Measurements from ENCODE around the gene SHANK1. TPM values are rescaled to one million over a fixed set of nuclear protein-coding genes. Genes with fewer than 3 reads are reported as not detected.
A peak's percentile ranks its signal among the peaks of the same experiment; 100 is the strongest.

SHANK1 gene
- polyA plus RNA-seq, 1 donor, result 38.7 TPM

- DNase-seq, result peak; percentile 70
These were observed 8.6 kb upstream of the SHANK1 start for GRCh38 chr19:50728084-50728737.

GRCh38 chr19:50725911-50726230 is 6.3 kb upstream of the SHANK1 start:
- DNase-seq, result no peak

- DNase-seq, result no peak
These were observed 5.8 kb upstream of the SHANK1 start for GRCh38 chr19:50725218-50725910.

GRCh38 chr19:50724522-50725217 is 5.1 kb upstream of the SHANK1 start:
- DNase-seq, result peak; percentile 99

GRCh38 chr19:50723735-50724521 is 4.3 kb upstream of the SHANK1 start:
- no peak for DNase-seq

- DNase-seq, result peak; percentile 79
These were observed 3.5 kb upstream of the SHANK1 start, which contains the start of gene CLEC11A for GRCh38 chr19:50723069-50723468. TSS of gene CLEC11A (plus strand) at chr19:50723364. CDS start at chr19:50723526, 162 bp downstream.

GRCh38 chr19:50722201-50723013 is 2.8 kb upstream of the SHANK1 start:
- DNase-seq, result no peak

GRCh38 chr19:50721441-50722137 is 2.0 kb upstream of the SHANK1 start:
- DNase-seq, result no peak

GRCh38 chr19:50720921-50721381 is 1.3 kb upstream of the SHANK1 start:
- DNase-seq, result no peak

GRCh38 chr19:50720181-50720920 is 749 bp upstream of the SHANK1 start:
- no peak for DNase-seq

GRCh38 chr19:50719119-50719435 is 525 bp downstream of the SHANK1 start:
- no peak for DNase-seq

GRCh38 chr19:50718255-50719118 is 1.1 kb downstream of the SHANK1 start:
- DNase-seq, result no peak

- no peak for DNase-seq
These were observed 1.7 kb downstream of the SHANK1 start for GRCh38 chr19:50717891-50718254.

- no peak for DNase-seq
These were observed 2.4 kb downstream of the SHANK1 start for GRCh38 chr19:50717026-50717723.

GRCh38 chr19:50716178-50717025 is 3.2 kb downstream of the SHANK1 start:
- no peak for DNase-seq

GRCh38 chr19:50713556-50714236 is 5.9 kb downstream of the SHANK1 start:
- DNase-seq, result no peak

GRCh38 chr19:50712833-50713232 is 6.8 kb downstream of the SHANK1 start:
- no peak for DNase-seq

- DNase-seq, result no peak
These were observed 7.8 kb downstream of the SHANK1 start for GRCh38 chr19:50711805-50712204.

Data from hindlimb muscle (tissue), 1 donor.